ENCODE results near the gene CRNKL1.

- no peak for TF ChIP-seq HNF4G (IDR thresholded peaks at IDR 0.05)
- TF ChIP-seq, protein P1, sequence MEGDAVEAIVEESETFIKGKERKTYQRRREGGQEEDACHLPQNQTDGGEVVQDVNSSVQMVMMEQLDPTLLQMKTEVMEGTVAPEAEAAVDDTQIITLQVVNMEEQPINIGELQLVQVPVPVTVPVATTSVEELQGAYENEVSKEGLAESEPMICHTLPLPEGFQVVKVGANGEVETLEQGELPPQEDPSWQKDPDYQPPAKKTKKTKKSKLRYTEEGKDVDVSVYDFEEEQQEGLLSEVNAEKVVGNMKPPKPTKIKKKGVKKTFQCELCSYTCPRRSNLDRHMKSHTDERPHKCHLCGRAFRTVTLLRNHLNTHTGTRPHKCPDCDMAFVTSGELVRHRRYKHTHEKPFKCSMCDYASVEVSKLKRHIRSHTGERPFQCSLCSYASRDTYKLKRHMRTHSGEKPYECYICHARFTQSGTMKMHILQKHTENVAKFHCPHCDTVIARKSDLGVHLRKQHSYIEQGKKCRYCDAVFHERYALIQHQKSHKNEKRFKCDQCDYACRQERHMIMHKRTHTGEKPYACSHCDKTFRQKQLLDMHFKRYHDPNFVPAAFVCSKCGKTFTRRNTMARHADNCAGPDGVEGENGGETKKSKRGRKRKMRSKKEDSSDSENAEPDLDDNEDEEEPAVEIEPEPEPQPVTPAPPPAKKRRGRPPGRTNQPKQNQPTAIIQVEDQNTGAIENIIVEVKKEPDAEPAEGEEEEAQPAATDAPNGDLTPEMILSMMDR (IDR thresholded peaks at IDR 0.05; ENCODE audit: low read depth, low read length, missing input control), result peak; percentile 6
- peak; percentile 92 to 98 for TF ChIP-seq GABPA (IDR thresholded peaks at IDR 0.05 in 1 of 2, conservative IDR thresholded peaks at IDR 0.05 in 1 of 2)
- TF ChIP-seq MAX (IDR thresholded peaks at IDR 0.05), result peak; percentile 94
- no peak for TF ChIP-seq JUND (IDR thresholded peaks at IDR 0.05)
- TF ChIP-seq, protein P2, sequence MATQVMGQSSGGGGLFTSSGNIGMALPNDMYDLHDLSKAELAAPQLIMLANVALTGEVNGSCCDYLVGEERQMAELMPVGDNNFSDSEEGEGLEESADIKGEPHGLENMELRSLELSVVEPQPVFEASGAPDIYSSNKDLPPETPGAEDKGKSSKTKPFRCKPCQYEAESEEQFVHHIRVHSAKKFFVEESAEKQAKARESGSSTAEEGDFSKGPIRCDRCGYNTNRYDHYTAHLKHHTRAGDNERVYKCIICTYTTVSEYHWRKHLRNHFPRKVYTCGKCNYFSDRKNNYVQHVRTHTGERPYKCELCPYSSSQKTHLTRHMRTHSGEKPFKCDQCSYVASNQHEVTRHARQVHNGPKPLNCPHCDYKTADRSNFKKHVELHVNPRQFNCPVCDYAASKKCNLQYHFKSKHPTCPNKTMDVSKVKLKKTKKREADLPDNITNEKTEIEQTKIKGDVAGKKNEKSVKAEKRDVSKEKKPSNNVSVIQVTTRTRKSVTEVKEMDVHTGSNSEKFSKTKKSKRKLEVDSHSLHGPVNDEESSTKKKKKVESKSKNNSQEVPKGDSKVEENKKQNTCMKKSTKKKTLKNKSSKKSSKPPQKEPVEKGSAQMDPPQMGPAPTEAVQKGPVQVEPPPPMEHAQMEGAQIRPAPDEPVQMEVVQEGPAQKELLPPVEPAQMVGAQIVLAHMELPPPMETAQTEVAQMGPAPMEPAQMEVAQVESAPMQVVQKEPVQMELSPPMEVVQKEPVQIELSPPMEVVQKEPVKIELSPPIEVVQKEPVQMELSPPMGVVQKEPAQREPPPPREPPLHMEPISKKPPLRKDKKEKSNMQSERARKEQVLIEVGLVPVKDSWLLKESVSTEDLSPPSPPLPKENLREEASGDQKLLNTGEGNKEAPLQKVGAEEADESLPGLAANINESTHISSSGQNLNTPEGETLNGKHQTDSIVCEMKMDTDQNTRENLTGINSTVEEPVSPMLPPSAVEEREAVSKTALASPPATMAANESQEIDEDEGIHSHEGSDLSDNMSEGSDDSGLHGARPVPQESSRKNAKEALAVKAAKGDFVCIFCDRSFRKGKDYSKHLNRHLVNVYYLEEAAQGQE (IDR thresholded peaks at IDR 0.05), result no peak
- TF ChIP-seq FOXA1 (IDR thresholded peaks at IDR 0.05), result no peak
- TF ChIP-seq ZBTB33 (IDR thresholded peaks at IDR 0.05), result peak; percentile 6
- peak; percentile 70 for TF ChIP-seq TAF1 (conservative IDR thresholded peaks at IDR 0.05)
- peak; percentile 2 to 37 for TF ChIP-seq RAD21 (IDR thresholded peaks at IDR 0.05)
- TF ChIP-seq YY1 (IDR thresholded peaks at IDR 0.05), result peak; percentile 87
- TF ChIP-seq SP1 (IDR thresholded peaks at IDR 0.05), result peak; percentile 41
- peak; percentile 34 to 57 for TF ChIP-seq HNF4A (conservative IDR thresholded peaks at IDR 0.05)
Observed at GRCh38 chr20:20052074-20052970, at the start of gene CRNKL1, which contains the start of gene CFAP61.
